HG03066 (cell line): Measurements from ENCODE around the gene AIF1.

ENCODE experiments used
- ATAC-seq: cut with Tn5 transposase; IDR thresholded peaks from one replicate; pipeline ENCODE4 v1.9.1; 2021; ENCODE audit warnings: low read depth; ENCODE audit not compliant: unreplicated experiment

AIF1 gene

GRCh38 chr6:31614684-31615578 is at the start of gene AIF1:
Gene AIF1, plus strand, starts transcription at chr6:31615234. Its CDS starts 96 bp downstream, at chr6:31615330.
- ATAC-seq, result no peak

- no peak for ATAC-seq
Observed at GRCh38 chr6:31567531-31568370, 47.3 kb upstream of the AIF1 start.

GRCh38 chr6:31568537-31568961 is 46.5 kb upstream of the AIF1 start:
- peak; percentile 59 for ATAC-seq

- ATAC-seq, result no peak
Observed at GRCh38 chr6:31569861-31570536, 45.0 kb upstream of the AIF1 start.

GRCh38 chr6:31572041-31572911 is 42.8 kb upstream of the AIF1 start, which contains the start of gene LTA:
Gene LTA, plus strand, starts transcription at chr6:31572289. Its CDS starts 454 bp downstream, at chr6:31572743.
- ATAC-seq, result peak; percentile 52

GRCh38 chr6:31573239-31574105 is 41.6 kb upstream of the AIF1 start:
- ATAC-seq, result no peak

- no peak for ATAC-seq
Observed at GRCh38 chr6:31574106-31575061, 40.6 kb upstream of the AIF1 start.

GRCh38 chr6:31575335-31575901 is 39.6 kb upstream of the AIF1 start, which contains the start of gene TNF:
Gene TNF, plus strand, starts transcription at chr6:31575565. Its CDS starts 177 bp downstream, at chr6:31575742.
- no peak for ATAC-seq

- no peak for ATAC-seq
Observed at GRCh38 chr6:31575952-31576685, 38.9 kb upstream of the AIF1 start.

GRCh38 chr6:31576897-31577578 is 38.0 kb upstream of the AIF1 start:
- no peak for ATAC-seq

- no peak for ATAC-seq
Observed at GRCh38 chr6:31577579-31577966, 37.5 kb upstream of the AIF1 start.

GRCh38 chr6:31578184-31579118 is 36.6 kb upstream of the AIF1 start:
- no peak for ATAC-seq

- ATAC-seq, result no peak
Observed at GRCh38 chr6:31579119-31579505, 35.9 kb upstream of the AIF1 start.

- ATAC-seq, result no peak
Observed at GRCh38 chr6:31579546-31580437, 35.2 kb upstream of the AIF1 start.
